Measurements from ENCODE around the gene HTR3A.

DNA sequence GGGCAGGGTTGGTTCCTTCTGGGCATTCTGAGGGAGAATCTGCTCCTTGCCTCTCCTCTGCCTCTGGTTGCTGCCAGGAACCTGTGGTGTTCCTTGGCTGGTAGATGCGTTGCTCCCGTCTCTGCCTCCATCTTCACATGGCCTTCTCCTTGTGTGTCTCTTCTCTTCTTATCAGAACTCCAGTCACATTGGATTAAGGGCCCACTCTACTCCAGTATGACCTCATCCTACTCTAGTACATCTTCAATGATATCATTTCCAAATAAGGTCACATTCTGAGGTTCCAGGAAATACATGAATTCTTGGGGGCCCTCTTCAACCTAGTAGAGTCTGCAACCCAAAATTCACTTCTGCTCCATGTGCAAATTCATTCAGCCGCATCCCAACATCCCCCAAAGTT is 37.0 kb upstream of the HTR3A start:
- TF ChIP-seq, protein P1, sequence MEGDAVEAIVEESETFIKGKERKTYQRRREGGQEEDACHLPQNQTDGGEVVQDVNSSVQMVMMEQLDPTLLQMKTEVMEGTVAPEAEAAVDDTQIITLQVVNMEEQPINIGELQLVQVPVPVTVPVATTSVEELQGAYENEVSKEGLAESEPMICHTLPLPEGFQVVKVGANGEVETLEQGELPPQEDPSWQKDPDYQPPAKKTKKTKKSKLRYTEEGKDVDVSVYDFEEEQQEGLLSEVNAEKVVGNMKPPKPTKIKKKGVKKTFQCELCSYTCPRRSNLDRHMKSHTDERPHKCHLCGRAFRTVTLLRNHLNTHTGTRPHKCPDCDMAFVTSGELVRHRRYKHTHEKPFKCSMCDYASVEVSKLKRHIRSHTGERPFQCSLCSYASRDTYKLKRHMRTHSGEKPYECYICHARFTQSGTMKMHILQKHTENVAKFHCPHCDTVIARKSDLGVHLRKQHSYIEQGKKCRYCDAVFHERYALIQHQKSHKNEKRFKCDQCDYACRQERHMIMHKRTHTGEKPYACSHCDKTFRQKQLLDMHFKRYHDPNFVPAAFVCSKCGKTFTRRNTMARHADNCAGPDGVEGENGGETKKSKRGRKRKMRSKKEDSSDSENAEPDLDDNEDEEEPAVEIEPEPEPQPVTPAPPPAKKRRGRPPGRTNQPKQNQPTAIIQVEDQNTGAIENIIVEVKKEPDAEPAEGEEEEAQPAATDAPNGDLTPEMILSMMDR (conservative IDR thresholded peaks at IDR 0.05 in 1 of 2, IDR thresholded peaks at IDR 0.05 in 1 of 2; ENCODE audit: low read depth in 1 of 2, low read length in 2 of 2), result no peak
- TF ChIP-seq EZH2 (IDR thresholded peaks at IDR 0.05; ENCODE audit: low read length, missing control alignments), result no peak
